SK-N-SH treated with all-trans-retinoic acid at 6 μM for 48 hours (cell line): ENCODE measurements around the gene AEN.

Experiments used
- ATAC-seq: fragments of 200-7000 bp; cut with Tn5 transposase; 3 replicates; pipeline ENCODE4 v1.9.1; 2020; ENCODE audit warnings: mild to moderate bottlenecking, moderate library complexity
- ARNTL ChIP-seq: fragments of 450-650 bp; formaldehyde crosslinking; IDR thresholded peaks from 2 replicates; pipeline ENCODE4 v1.5.0; 2020; ENCODE audit warnings: low read depth, mild to moderate bottlenecking, moderate library complexity, borderline replicate concordance
- BACH2 ChIP-seq: fragments of 250-450 bp; sonication (Bioruptor Pico); IDR thresholded peaks from 2 replicates; pipeline ENCODE4 v1.9.0; 2021; ENCODE audit warnings: mild to moderate bottlenecking, borderline replicate concordance
- CSDC2 ChIP-seq: fragments of 250-450 bp; sonication (Bioruptor Pico); IDR thresholded peaks from 2 replicates; pipeline ENCODE4 v1.5.0; 2020; ENCODE audit warnings: mild to moderate bottlenecking, moderate library complexity
- ESRRG ChIP-seq: fragments of 250-450 bp; sonication (Bioruptor Pico); IDR thresholded peaks from 2 replicates; pipeline ENCODE4 v1.6.1; 2021; ENCODE audit warnings: mild to moderate bottlenecking
- GLIS3 ChIP-seq: fragments of 250-450 bp; sonication (Bioruptor Pico); IDR thresholded peaks from 2 replicates; pipeline ENCODE4 v1.5.0; 2020; ENCODE audit warnings: mild to moderate bottlenecking, moderate library complexity
- ISL1 ChIP-seq: fragments of 250-450 bp; sonication (Bioruptor Pico); IDR thresholded peaks from 2 replicates; pipeline ENCODE4 v2.1.2; 2022; ENCODE audit warnings: mild to moderate bottlenecking, moderate library complexity
- OSR1 ChIP-seq: fragments of 250-450 bp; sonication (Bioruptor Pico); IDR thresholded peaks from 2 replicates; pipeline ENCODE4 v1.8.0; 2022; ENCODE audit warnings: moderate library complexity, mild to moderate bottlenecking, inconsistent platforms
- PATZ1 ChIP-seq: fragments of 250-450 bp; sonication (Bioruptor Pico); IDR thresholded peaks from 2 replicates; pipeline ENCODE4 v1.8.0; 2020; ENCODE audit warnings: mild to moderate bottlenecking, moderate library complexity, borderline replicate concordance
- PPARA ChIP-seq: fragments of 250-450 bp; sonication (Bioruptor Pico); IDR thresholded peaks from 2 replicates; pipeline ENCODE4 v1.5.0; 2020; ENCODE audit warnings: mild to moderate bottlenecking, borderline replicate concordance
- RARB ChIP-seq: fragments of 250-450 bp; sonication (Bioruptor Pico); IDR thresholded peaks from 2 replicates; pipeline ENCODE4 v1.8.0; 2021; ENCODE audit warnings: mild to moderate bottlenecking, moderate library complexity
- TCF4 ChIP-seq: fragments of 250-450 bp; sonication (Bioruptor Pico); IDR thresholded peaks from 2 replicates; pipeline ENCODE4 v1.8.0; 2021; ENCODE audit warnings: mild to moderate bottlenecking, moderate library complexity, borderline replicate concordance
- TOX ChIP-seq: fragments of 250-450 bp; sonication (Bioruptor Pico); IDR thresholded peaks from 2 replicates; pipeline ENCODE4 v1.8.0; 2021; ENCODE audit warnings: mild to moderate bottlenecking, moderate library complexity, borderline replicate concordance
- ZC3H10 ChIP-seq: fragments of 250-450 bp; sonication (Bioruptor Pico); IDR thresholded peaks from 2 replicates; pipeline ENCODE4 v1.5.1; 2021; ENCODE audit warnings: mild to moderate bottlenecking, moderate library complexity
- ZFP3 ChIP-seq: fragments of 250-450 bp; sonication (Bioruptor Pico); IDR thresholded peaks from 2 replicates; pipeline ENCODE4 v1.5.0; 2020; ENCODE audit warnings: mild to moderate bottlenecking, moderate library complexity
- ZFP30 ChIP-seq: fragments of 450-650 bp; formaldehyde crosslinking; IDR thresholded peaks from 2 replicates; pipeline ENCODE4 v1.5.0; 2022; ENCODE audit warnings: mild to moderate bottlenecking, moderate library complexity
- ZNF565 ChIP-seq: fragments of 450-650 bp; formaldehyde crosslinking; conservative IDR thresholded peaks from 2 replicates; pipeline ENCODE4 v1.5.0; 2020; ENCODE audit warnings: low read depth, mild to moderate bottlenecking, moderate library complexity
- ZNF70 ChIP-seq: fragments of 450-650 bp; formaldehyde crosslinking; IDR thresholded peaks from 2 replicates; pipeline ENCODE4 v1.5.0; 2020; ENCODE audit warnings: mild to moderate bottlenecking, moderate library complexity
- ZNF8 ChIP-seq: fragments of 450-650 bp; formaldehyde crosslinking; IDR thresholded peaks from 2 replicates; pipeline ENCODE4 v1.5.0; 2020; ENCODE audit warnings: mild to moderate bottlenecking, moderate library complexity
- TF ChIP-seq, protein P1 (sequence below): fragments of 250-450 bp; sonication (Bioruptor Pico); IDR thresholded peaks from 2 replicates; pipeline ENCODE4 v1.5.1; 2020; ENCODE audit warnings: low read depth, mild to moderate bottlenecking, moderate library complexity
- TF ChIP-seq, protein P2 (sequence below): fragments of 250-450 bp; sonication (Bioruptor Pico); IDR thresholded peaks from 2 replicates; pipeline ENCODE4 v1.5.0; 2020; ENCODE audit warnings: mild to moderate bottlenecking, moderate library complexity

The AEN gene

GRCh38 chr15:88651136-88651732, 30.1 kb downstream of the AEN start (continued):
- TF ChIP-seq PATZ1 (no peak), GLIS3 (CRISPR knock-in tag) (no peak), ZFP30 (no peak), ESRRG (no peak), ISL1 (CRISPR knock-in tag) (no peak), ZC3H10 (CRISPR knock-in tag) (no peak), RARB (no peak)

DNA sequence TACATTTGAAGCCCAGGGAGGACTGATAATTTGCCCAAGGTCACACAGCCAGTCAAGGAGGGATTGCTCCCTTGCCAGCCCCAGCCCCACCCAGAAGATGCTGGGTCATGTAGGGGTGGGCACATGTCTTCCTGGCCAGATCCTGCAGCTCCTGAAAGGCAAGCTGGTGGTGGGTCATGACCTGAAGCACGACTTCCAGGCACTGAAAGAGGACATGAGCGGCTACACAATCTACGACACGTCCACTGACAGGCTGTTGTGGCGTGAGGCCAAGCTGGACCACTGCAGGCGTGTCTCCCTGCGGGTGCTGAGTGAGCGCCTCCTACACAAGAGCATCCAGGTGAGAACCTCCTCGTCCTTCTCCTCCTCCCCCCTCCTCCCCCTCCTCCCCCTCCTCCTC, 30.8 kb downstream of the AEN start:
- ATAC-seq = no peak
- TF ChIP-seq ZC3H10 (CRISPR knock-in tag) = no peak
- no peak for TF ChIP-seq ESRRG
- no peak for TF ChIP-seq TOX (CRISPR knock-in tag)
- TF ChIP-seq PPARA (CRISPR knock-in tag) = no peak
- TF ChIP-seq ISL1 (CRISPR knock-in tag) = no peak
- no peak for TF ChIP-seq CSDC2
- TF ChIP-seq PATZ1 = no peak

DNA sequence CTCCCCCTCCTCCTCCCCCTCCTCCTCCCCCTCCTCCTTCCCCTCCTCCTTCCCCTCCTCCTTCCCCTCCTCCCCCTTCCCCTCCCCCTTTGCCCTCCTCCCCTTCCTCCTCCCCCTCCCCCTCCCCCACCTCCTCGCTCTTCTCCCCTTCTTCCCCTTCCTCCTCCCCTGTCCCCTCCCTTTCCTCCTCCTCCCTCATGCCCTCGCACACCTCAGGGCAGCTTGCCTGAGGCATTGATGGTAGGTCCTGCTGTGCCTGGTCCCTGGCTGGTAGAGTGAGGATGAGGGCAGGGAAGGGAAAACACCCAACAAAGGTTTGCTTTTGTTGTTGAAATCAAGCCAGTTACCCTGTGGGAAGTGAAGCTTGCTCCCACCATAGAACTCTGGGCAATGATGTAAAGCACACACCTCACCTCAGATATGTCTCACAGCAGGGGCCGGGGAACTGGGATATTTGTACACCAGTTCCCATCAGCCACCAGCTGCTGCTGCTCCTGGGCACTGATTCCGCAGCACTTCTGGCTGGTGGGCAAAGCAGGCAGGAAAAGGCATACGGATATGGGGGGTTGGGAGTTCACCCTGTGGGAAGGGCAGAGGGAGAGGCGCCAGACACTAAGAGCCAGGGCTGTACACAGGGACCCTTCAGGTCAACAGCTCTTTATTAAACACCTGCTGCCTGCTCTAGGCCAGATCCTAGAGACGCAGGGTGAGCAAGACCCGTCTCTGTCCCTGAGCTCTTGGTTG, 31.5 kb downstream of the AEN start:
- no peak for TF ChIP-seq ZFP30
- TF ChIP-seq ZFP3 = no peak
- no peak for TF ChIP-seq PPARA (CRISPR knock-in tag)
- TF ChIP-seq ZNF70 = no peak
- TF ChIP-seq, protein P1, sequence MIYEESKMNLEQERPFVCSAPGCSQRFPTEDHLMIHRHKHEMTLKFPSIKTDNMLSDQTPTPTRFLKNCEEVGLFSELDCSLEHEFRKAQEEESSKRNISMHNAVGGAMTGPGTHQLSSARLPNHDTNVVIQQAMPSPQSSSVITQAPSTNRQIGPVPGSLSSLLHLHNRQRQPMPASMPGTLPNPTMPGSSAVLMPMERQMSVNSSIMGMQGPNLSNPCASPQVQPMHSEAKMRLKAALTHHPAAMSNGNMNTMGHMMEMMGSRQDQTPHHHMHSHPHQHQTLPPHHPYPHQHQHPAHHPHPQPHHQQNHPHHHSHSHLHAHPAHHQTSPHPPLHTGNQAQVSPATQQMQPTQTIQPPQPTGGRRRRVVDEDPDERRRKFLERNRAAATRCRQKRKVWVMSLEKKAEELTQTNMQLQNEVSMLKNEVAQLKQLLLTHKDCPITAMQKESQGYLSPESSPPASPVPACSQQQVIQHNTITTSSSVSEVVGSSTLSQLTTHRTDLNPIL (CRISPR knock-in tag) = no peak
- no peak for TF ChIP-seq OSR1
- TF ChIP-seq, protein P2, sequence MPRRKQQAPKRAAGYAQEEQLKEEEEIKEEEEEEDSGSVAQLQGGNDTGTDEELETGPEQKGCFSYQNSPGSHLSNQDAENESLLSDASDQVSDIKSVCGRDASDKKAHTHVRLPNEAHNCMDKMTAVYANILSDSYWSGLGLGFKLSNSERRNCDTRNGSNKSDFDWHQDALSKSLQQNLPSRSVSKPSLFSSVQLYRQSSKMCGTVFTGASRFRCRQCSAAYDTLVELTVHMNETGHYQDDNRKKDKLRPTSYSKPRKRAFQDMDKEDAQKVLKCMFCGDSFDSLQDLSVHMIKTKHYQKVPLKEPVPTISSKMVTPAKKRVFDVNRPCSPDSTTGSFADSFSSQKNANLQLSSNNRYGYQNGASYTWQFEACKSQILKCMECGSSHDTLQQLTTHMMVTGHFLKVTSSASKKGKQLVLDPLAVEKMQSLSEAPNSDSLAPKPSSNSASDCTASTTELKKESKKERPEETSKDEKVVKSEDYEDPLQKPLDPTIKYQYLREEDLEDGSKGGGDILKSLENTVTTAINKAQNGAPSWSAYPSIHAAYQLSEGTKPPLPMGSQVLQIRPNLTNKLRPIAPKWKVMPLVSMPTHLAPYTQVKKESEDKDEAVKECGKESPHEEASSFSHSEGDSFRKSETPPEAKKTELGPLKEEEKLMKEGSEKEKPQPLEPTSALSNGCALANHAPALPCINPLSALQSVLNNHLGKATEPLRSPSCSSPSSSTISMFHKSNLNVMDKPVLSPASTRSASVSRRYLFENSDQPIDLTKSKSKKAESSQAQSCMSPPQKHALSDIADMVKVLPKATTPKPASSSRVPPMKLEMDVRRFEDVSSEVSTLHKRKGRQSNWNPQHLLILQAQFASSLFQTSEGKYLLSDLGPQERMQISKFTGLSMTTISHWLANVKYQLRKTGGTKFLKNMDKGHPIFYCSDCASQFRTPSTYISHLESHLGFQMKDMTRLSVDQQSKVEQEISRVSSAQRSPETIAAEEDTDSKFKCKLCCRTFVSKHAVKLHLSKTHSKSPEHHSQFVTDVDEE = no peak
- TF ChIP-seq ZC3H10 (CRISPR knock-in tag) = no peak
- TF ChIP-seq BACH2 (CRISPR knock-in tag) = no peak
- no peak for TF ChIP-seq ARNTL
- no peak for TF ChIP-seq ESRRG
- no peak for TF ChIP-seq ISL1 (CRISPR knock-in tag)
- TF ChIP-seq TCF4 (CRISPR knock-in tag) = no peak
- no peak for TF ChIP-seq ZNF565 (CRISPR knock-in tag)
- TF ChIP-seq ZNF8 (CRISPR knock-in tag) = no peak
- no peak for ATAC-seq
